NOMO-1 treated with dmso at 0.1 percent for 144 hours (cell line): ENCODE measurements around the gene INTS14.

ENCODE experiments used
- DNase-seq: peaks from one replicate; lab custom pipeline; 2025; ENCODE audit not compliant: unreplicated experiment; lab: John Stamatoyannopoulos, UW

Gene INTS14

DNA sequence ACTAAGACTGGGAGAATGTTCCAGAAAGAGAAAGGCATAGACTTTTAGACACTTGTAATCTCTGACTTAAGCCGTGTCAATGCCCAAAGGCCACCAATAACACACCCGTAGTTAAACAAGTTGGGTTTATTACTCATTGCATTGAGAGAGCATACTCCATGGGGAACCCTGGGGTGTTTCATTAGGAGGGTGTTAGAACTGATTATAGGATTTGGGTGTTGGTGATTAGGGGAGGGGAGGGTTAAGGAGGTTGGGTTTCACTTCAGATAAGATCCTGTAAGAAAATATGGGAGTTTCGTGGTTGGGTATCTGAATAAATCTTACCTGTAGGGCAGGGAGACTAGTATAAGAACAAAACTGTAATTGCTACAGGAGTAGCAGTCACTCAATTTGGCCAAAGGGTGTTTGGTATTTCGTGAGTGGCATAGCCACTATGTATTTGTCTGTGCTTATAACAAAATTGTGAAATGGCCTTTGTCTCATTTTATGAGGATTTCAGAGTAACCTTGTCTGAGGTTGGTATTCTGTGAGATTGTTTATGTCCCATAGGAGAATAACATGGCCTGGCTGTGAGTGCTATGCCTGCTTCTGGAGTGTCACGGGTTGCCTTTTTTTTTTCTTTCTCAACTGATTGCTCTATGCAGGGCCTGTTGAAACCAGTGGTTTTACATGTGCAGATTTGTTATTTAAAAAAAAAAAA lies 77.7 kb downstream of the INTS14 start:
- DNase-seq = no peak

DNA sequence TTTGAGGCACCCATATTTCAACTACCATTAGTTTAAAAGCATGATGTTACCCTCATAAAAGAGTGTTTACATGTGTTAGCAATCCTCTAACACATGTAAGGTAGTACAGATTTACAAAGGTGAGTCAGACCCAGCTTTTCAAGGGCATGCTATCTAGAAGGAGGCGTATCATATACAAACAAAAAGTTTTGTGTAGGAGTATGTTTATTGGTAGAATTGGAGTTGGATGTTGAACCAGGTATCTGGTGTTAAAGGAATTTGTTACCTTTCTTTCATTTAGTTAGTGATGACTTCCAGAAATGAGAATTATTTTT lies 78.2 kb downstream of the INTS14 start:
- DNase-seq = no peak

DNA sequence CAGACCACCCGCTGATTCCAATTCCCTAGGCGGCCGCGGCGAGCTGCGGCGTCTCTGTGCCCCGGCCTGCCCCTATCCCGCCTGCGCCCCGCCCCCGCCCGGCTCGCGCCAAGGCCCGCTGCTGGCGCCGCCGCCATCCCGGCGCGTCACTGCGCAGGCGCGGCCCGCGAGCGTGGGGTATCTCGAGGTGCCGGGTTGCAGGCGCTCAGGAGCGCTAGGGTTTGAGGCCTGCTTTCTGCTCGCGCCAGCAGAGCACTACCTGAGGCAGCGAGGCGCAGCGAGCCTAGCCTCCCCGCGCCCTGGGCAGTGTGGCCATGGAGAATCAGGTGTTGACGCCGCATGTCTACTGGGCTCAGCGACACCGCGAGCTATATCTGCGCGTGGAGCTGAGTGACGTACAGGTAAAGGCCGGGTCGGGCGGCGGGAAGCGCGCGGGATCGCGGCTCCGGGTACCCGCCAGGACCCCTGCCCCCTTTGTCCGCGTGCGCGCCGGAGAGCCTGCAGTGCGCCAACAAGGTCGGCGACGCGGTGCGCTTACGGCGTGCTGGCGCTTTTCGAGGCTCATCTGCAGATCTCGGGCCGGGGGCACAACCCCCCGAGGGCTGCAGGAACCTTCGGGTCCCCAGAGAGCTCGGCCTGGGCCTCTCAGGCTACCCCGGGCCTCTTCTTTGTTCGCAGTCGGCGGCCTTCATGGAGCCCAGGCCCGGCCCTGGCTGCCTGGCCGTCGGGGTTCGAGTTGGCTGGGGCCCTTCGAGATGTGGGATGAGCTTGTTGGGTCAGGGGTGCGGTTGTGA lies 80.4 kb downstream of the INTS14 start, which contains the start of gene HACD3:
Gene HACD3, plus strand, starts transcription at position 146 of the 794 bp plus-strand sequence. Its CDS starts 169 bp downstream, at position 315.
- peak; percentile 75 for DNase-seq

DNA sequence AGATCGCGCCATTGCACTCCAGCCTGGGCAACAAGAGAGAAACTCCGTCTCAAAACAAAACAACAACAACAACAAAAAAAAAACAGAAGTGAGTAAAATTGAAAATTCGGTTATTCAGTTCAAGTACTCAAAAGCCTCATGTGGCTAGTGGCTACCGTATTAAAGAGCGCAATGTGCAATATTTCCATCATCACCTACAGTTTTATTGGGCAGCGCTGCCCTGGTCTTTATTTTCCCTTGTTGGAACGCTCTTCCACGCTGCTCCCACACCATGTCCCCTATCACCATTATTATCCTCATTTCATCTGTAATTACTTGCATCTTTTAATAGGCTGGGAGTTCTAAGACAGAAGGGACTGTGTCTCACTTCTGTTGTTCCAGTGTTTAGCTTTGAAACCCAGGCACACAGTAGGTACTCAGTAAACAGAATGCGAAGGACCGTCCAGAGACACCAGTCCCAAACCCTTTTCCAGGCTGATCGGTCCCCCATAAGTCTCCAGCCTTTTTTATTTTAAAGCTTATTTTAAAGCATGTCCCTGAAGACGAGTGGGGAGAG lies 81.1 kb downstream of the INTS14 start:
- DNase-seq = no peak
